GM21526 (cell line): ENCODE results near the gene PLCG2.
"Not testable (repeated sequence)": the region's sequence is repeated elsewhere in the genome, so short reads cannot be mapped to it uniquely, and the experiment has no call there.

ENCODE experiments used
- ATAC-seq: cut with Tn5 transposase; IDR thresholded peaks from one replicate; pipeline ENCODE4 v1.9.1; 2021; ENCODE audit warnings: moderate library complexity; ENCODE audit not compliant: unreplicated experiment, low FRiP score

Gene PLCG2

GRCh38 chr16:81786868-81787267 lies 7.8 kb downstream of the PLCG2 start:
- ATAC-seq = no peak

- ATAC-seq = no peak
Observed at GRCh38 chr16:81787659-81788058, 8.6 kb downstream of the PLCG2 start.

GRCh38 chr16:81790277-81790676 lies 11.2 kb downstream of the PLCG2 start:
- no peak for ATAC-seq

- ATAC-seq = no peak
Observed at GRCh38 chr16:81790830-81791435, 11.8 kb downstream of the PLCG2 start.

- ATAC-seq = no peak
Observed at GRCh38 chr16:81792828-81793227, 13.7 kb downstream of the PLCG2 start.

GRCh38 chr16:81795193-81795592 lies 16.1 kb downstream of the PLCG2 start:
- no peak for ATAC-seq

- no peak for ATAC-seq
Observed at GRCh38 chr16:81796035-81796434, 16.9 kb downstream of the PLCG2 start.

GRCh38 chr16:81796583-81797346 lies 17.7 kb downstream of the PLCG2 start:
- ATAC-seq = no peak

GRCh38 chr16:81797443-81797842 lies 18.4 kb downstream of the PLCG2 start:
- peak; percentile 49 for ATAC-seq

GRCh38 chr16:81798311-81799137 lies 19.4 kb downstream of the PLCG2 start:
- ATAC-seq = no peak

GRCh38 chr16:81799138-81799504 lies 20.0 kb downstream of the PLCG2 start:
- no peak for ATAC-seq

GRCh38 chr16:81801724-81802123 lies 22.6 kb downstream of the PLCG2 start:
- ATAC-seq = not testable (repeated sequence)

- ATAC-seq = no peak
Observed at GRCh38 chr16:81803332-81803731, 24.2 kb downstream of the PLCG2 start.

- no peak for ATAC-seq
Observed at GRCh38 chr16:81804134-81804610, 25.1 kb downstream of the PLCG2 start.

- no peak for ATAC-seq
Observed at GRCh38 chr16:81806696-81807095, 27.6 kb downstream of the PLCG2 start.

- no peak for ATAC-seq
Observed at GRCh38 chr16:81807767-81808358, 28.8 kb downstream of the PLCG2 start.

- ATAC-seq = peak; percentile 67
Observed at GRCh38 chr16:81808933-81809480, 29.9 kb downstream of the PLCG2 start.

GRCh38 chr16:81809567-81809966 lies 30.5 kb downstream of the PLCG2 start:
- no peak for ATAC-seq

GRCh38 chr16:81810361-81810760 lies 31.3 kb downstream of the PLCG2 start:
- ATAC-seq = no peak

GRCh38 chr16:81810894-81811538 lies 31.9 kb downstream of the PLCG2 start:
- ATAC-seq = peak; percentile 33
